Chondrocyte (in vitro differentiated cells): ENCODE data around the gene ITGB4. TPM values are rescaled to one million over a fixed set of nuclear protein-coding genes. Genes with fewer than 3 reads are reported as not detected.

Source experiments
- DNase-seq: peaks from one replicate; pipeline ENCODE4 v3.0.0; 2021; ENCODE audit warnings: mixed read lengths, low spot score
- H3K27ac Mint-ChIP-seq: one replicate; pipeline ENCODE4 v1.8.0; 2021; ENCODE audit warnings: mild to moderate bottlenecking, moderate library complexity, mixed read lengths; ENCODE audit not compliant: unreplicated experiment
- H3K27me3 Mint-ChIP-seq: 2 replicates; pipeline ENCODE4 v1.8.0; 2021; ENCODE audit warnings: low read depth, mixed read lengths
- H3K36me3 Mint-ChIP-seq: 2 replicates; pipeline ENCODE4 v1.8.0; 2021; ENCODE audit warnings: low read depth, mixed read lengths
- H3K4me1 Mint-ChIP-seq: 2 replicates; pipeline ENCODE4 v1.8.0; 2021; ENCODE audit warnings: low read depth, mild to moderate bottlenecking, mixed read lengths
- H3K4me3 Mint-ChIP-seq: one replicate; pipeline ENCODE4 v1.8.0; 2021; ENCODE audit warnings: mild to moderate bottlenecking, moderate library complexity, mixed read lengths; ENCODE audit not compliant: unreplicated experiment
- H3K9me3 Mint-ChIP-seq: 2 replicates; pipeline ENCODE4 v1.8.0; 2021; ENCODE audit warnings: low read depth, mixed read lengths
- CTCF ChIP-seq: fragments of 200-600 bp; sonication (generic); IDR thresholded peaks from 2 replicates; pipeline ENCODE4 v1.5.0; 2021; ENCODE audit warnings: antibody characterized with exemption, mild to moderate bottlenecking, moderate library complexity
- total RNA-seq: library from RNA; stranded (reverse); gene quantifications from 3 replicates; pipeline ENCODE4 v1.2.1, GENCODE V29; 2021

The ITGB4 gene
- total RNA-seq, 1 donor from 2014 or later, result 5.6 TPM

GRCh38 chr17:75737133-75737962 lies 16.1 kb downstream of the ITGB4 start:
- TF ChIP-seq CTCF, result no peak
- Mint-ChIP-seq H3K9me3 (no peaks in the 10 kb centered on the region), H3K4me1 (peaks cover 3% of the 10 kb centered on the region), H3K36me3 (no peaks in the 10 kb centered on the region), H3K27ac (no peak overlapping the region), H3K27me3 (no peaks in the 10 kb centered on the region), H3K4me3 (no peak overlapping the region)
- peak; percentile 91 for DNase-seq

DNA sequence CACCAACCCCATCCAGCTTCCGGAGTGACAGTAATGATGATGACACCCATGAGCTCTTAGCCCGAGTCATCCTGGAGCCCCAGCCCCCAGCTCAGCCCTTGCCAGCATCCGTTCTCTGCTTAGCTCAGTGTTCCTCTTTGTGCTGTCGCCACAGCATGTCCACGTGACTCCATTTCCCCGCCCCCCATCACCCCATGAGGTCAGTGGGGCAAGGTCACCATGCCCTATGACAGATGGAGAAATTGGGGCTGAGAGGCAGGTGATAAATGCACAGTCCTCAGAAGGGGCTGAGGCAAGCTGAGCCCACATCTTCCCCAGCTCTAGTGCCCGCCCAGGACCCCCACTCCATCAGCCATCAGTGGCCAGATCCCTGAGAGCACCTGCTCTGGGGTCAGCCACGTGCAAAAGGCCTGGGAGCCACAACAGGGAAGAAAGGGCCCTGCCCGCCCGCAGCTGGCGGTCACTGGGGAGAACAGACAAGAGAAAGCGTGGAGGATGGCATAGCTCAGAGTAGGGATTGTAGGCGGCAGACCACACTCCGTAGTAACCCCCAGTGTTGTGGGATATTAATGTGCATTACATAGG lies 17.1 kb downstream of the ITGB4 start:
- TF ChIP-seq CTCF, result no peak
- DNase-seq, result no peak
- Mint-ChIP-seq H3K4me3 (no peak overlapping the region), H3K27me3 (no peaks in the 10 kb centered on the region), H3K9me3 (no peaks in the 10 kb centered on the region), H3K36me3 (no peaks in the 10 kb centered on the region), H3K27ac (no peak overlapping the region), H3K4me1 (peaks cover 3% of the 10 kb centered on the region)

DNA sequence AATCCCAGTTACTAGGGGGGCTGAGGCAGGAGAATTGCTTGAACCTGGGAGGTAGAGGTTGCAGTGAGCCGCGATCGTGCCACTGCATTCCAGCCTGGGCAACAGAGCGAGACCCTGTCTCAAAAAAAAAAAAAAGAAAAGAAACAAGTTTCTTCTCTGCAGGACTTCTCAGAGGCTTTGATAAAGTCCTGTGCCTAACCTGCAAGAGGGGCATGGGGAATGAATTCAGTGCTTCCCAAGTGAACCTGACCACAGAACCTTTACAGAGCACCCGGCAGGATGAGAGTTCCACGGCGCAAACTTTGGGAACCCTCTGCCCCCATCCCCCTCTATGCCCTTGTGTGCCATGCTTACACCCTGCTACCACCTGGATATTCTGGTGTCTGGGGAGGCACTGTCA lies 17.9 kb downstream of the ITGB4 start:
- DNase-seq, result no peak
- Mint-ChIP-seq H3K36me3 (no peaks in the 10 kb centered on the region), H3K27me3 (no peaks in the 10 kb centered on the region), H3K27ac (no peak overlapping the region), H3K4me3 (no peak overlapping the region), H3K4me1 (peaks cover 3% of the 10 kb centered on the region), H3K9me3 (no peaks in the 10 kb centered on the region)
- TF ChIP-seq CTCF, result no peak

GRCh38 chr17:75739801-75740200 lies 18.5 kb downstream of the ITGB4 start:
- DNase-seq, result peak; percentile 78
- Mint-ChIP-seq H3K4me1 (peaks cover 3% of the 10 kb centered on the region), H3K4me3 (no peak overlapping the region), H3K36me3 (no peaks in the 10 kb centered on the region), H3K9me3 (no peaks in the 10 kb centered on the region), H3K27ac (no peak overlapping the region), H3K27me3 (no peaks in the 10 kb centered on the region)
- TF ChIP-seq CTCF, result no peak

- no peaks in the 10 kb centered on the region for H3K9me3 Mint-ChIP-seq
- DNase-seq, result peak; percentile 82
- H3K36me3 Mint-ChIP-seq, result no peaks in the 10 kb centered on the region
- no peak overlapping the region for H3K27ac Mint-ChIP-seq
- H3K4me3 Mint-ChIP-seq, result no peak overlapping the region
- H3K27me3 Mint-ChIP-seq, result no peaks in the 10 kb centered on the region
- H3K4me1 Mint-ChIP-seq, result peaks cover 3% of the 10 kb centered on the region
- no peak for TF ChIP-seq CTCF
Measured at GRCh38 chr17:75740215-75740614, 19.0 kb downstream of the ITGB4 start.
